HepG2 (cell line): Measurements from ENCODE around the gene DMXL1. TPM values are rescaled to one million over a fixed set of nuclear protein-coding genes. Genes with fewer than 3 reads are reported as not detected.

Experiments
- ARID2 ChIP-seq: sonication (generic); formaldehyde crosslinking; IDR thresholded peaks from 2 replicates; pipeline ENCODE4 v1.8.1; 2022; ENCODE audit warnings: mild to moderate bottlenecking, missing genetic modification reagents, borderline replicate concordance
- BRF2 ChIP-seq: sonication (generic); formaldehyde crosslinking; IDR thresholded peaks from 2 replicates; pipeline ENCODE4 v1.8.1; 2022; ENCODE audit warnings: mild to moderate bottlenecking, missing genetic modification reagents
- DRAP1 ChIP-seq: IDR thresholded peaks from 2 replicates; pipeline ENCODE4 v1.6.1; 2016; ENCODE audit warnings: missing genetic modification reagents, missing compliant biosample characterization
- KDM5A ChIP-seq: fragments of 200-600 bp; sonication (generic); IDR thresholded peaks from 2 replicates; pipeline ENCODE4 v1.7.0; 2018; ENCODE audit warnings: antibody characterized with exemption, mild to moderate bottlenecking, low read length, borderline replicate concordance
- MATR3 ChIP-seq: sonication (generic); formaldehyde crosslinking; IDR thresholded peaks from 2 replicates; pipeline ENCODE4 v1.4.0; 2020; ENCODE audit warnings: missing genetic modification reagents
- NR2C2 ChIP-seq: sonication (generic); formaldehyde crosslinking; IDR thresholded peaks from 2 replicates; pipeline ENCODE4 v1.4.0; 2020; ENCODE audit warnings: missing genetic modification reagents, mild to moderate bottlenecking, moderate library complexity, borderline replicate concordance
- PLRG1 ChIP-seq: fragments of 450-650 bp; conservative IDR thresholded peaks from 2 replicates; pipeline ENCODE4 v1.6.1; 2016
- ZBTB20 ChIP-seq: sonication (generic); formaldehyde crosslinking; IDR thresholded peaks from 2 replicates; pipeline ENCODE4 v1.8.1; 2023; ENCODE audit warnings: missing genetic modification reagents, low read depth, mild to moderate bottlenecking, borderline replicate concordance
- ZBTB40 ChIP-seq, 2 experiments: fragments of 450-650 bp in 1 of 2; sonication (generic) in 1 of 2; formaldehyde crosslinking in 1 of 2; IDR thresholded peaks; 2 replicates each; pipeline versions ENCODE4 v1.6.1 to v1.8.0; 2016 to 2022; ENCODE audit warnings: antibody characterized with exemption in 1 of 2, mild to moderate bottlenecking in 1 of 2, missing genetic modification reagents in 1 of 2
- ZNF142 ChIP-seq: sonication (generic); formaldehyde crosslinking; IDR thresholded peaks from 2 replicates; pipeline ENCODE4 v1.4.0; 2020; ENCODE audit warnings: missing genetic modification reagents
- ZNF878 ChIP-seq: sonication (generic); formaldehyde crosslinking; IDR thresholded peaks from 2 replicates; pipeline ENCODE4 v1.8.1; 2023; ENCODE audit warnings: mild to moderate bottlenecking, missing genetic modification reagents, moderate library complexity
- polyA plus RNA-seq, 8 experiments: library from polyadenylated mRNA; depleted of rRNA in 3 of 8; stranded (reverse) in 7 of 8; unstranded in 1 of 8; fragments of >200 nt; fragmentation: Illumina TruSeq in 4 of 8; extraction: Trizol in 4 of 8; gene quantifications; 2 replicates each; pipeline versions ENCODE4 v1.2.1 to v1.2.3, GENCODE V29; 2011 to 2016; ENCODE audit warnings: low read depth in 4 of 8, missing spikeins in 1 of 8, mixed read lengths in 1 of 8; ENCODE audit not compliant: insufficient read depth in 1 of 8
- total RNA-seq, 5 experiments: library from RNA; depleted of rRNA; stranded (reverse); fragments of >200 nt; fragmentation: Illumina TruSeq; extraction: Trizol; gene quantifications; 2 replicates each; pipeline ENCODE4 v1.2.3, GENCODE V29; 2016; ENCODE audit warnings: low read depth in 1 of 5

The DMXL1 gene
- total and polyA plus RNA-seq, 2 of the 13 experiments (the other 11 are each of a cell fraction or from before 2014, with no cell fraction given), result 6.9 to 18.6 TPM

- TF ChIP-seq ZBTB40 (IDR thresholded peaks at IDR 0.05), result no peak
- peak; percentile 60; the same call in 1 of the 2 replicates for TF ChIP-seq ZBTB40 (CRISPR knock-in tag; IDR thresholded peaks at IDR 0.05)
- TF ChIP-seq ZNF142, result no peak
- no peak; the same call in none of the 2 replicates for TF ChIP-seq KDM5A
- no peak for TF ChIP-seq MATR3 (CRISPR knock-in tag)
- peak; percentile 49; the same call in 1 of the 2 replicates for TF ChIP-seq ZBTB20
- TF ChIP-seq ZNF878 (CRISPR knock-in tag), result no peak
- TF ChIP-seq NR2C2 (CRISPR knock-in tag), result peak; percentile 88
- no peak for TF ChIP-seq BRF2
- peak; percentile 65 for TF ChIP-seq DRAP1 (CRISPR knock-in tag)
- no peak for TF ChIP-seq PLRG1
- TF ChIP-seq ARID2 (CRISPR knock-in tag), result no peak
Measured at GRCh38 chr5:119070828-119071560, at the start of gene DMXL1 (continued).
